GM12878 (cell line): ENCODE data around the gene CELF2. TPM values are rescaled to one million over a fixed set of nuclear protein-coding genes. Genes with fewer than 3 reads are reported as not detected.

Experiments
- ATAC-seq: fragments of 200-7000 bp; cut with Tn5 transposase; 3 replicates; pipeline ENCODE4 v1.9.1; 2020; ENCODE audit warnings: mild to moderate bottlenecking, moderate library complexity
- BruUV-seq: library from RNA; stranded (reverse); fragments of 400-500 nt; replicated peaks from 2 replicates; lab custom pipeline; 2021; lab: Mats Ljungman, UMichigan
- CTCF ChIA-PET: fragments of 300-600 bp; sonication (Branson Sonifier 250); formaldehyde crosslinking; extraction: SDS; loops from one replicate; lab custom pipeline; 2021; ENCODE audit warnings: inconsistent platforms; lab: Yijun Ruan, JAX
- POLR2A ChIA-PET: fragments of 350-600 bp; formaldehyde crosslinking; extraction: SDS; loops from one replicate; lab custom pipeline; 2021; ENCODE audit warnings: inconsistent platforms; lab: Charles Lee
- RAD21 ChIA-PET: fragments of 300-600 bp; sonication (Branson Sonifier 250); formaldehyde crosslinking; loops from one replicate; lab custom pipeline; 2023; ENCODE audit warnings: antibody characterized with exemption; ENCODE audit not compliant: unreplicated experiment; lab: Charles Lee
- SMC1A ChIA-PET: fragments of 300-600 bp; sonication (Branson Sonifier 250); formaldehyde crosslinking; loops from one replicate; lab custom pipeline; 2023; ENCODE audit not compliant: unreplicated experiment, uncharacterized antibody; lab: Charles Lee
- DNase-seq: peaks from one replicate; pipeline ENCODE4 v3.0.0-alpha.2; 2011; ENCODE audit warnings: low read depth, low spot score
- FAIRE-seq: peaks from 3 replicates; lab custom pipeline; 2011; peaks lifted over from hg19 to GRCh38; lab: Jason Lieb, UNC
- H2AFZ ChIP-seq: 2 replicates; pipeline ENCODE4 v1.6.0; 2011; ENCODE audit warnings: low read depth, low read length, control low read depth; ENCODE audit not compliant: control insufficient read depth
- H3K27ac ChIP-seq: 2 replicates; pipeline ENCODE4 v1.5.1; 2011; ENCODE audit warnings: control low read depth; ENCODE audit not compliant: control insufficient read depth, insufficient read depth
- H3K27me3 ChIP-seq, 2 experiments: replicated peaks in 1 of 2; 2 replicates each; pipeline versions ENCODE4 v1.6.0 to v1.6.1; 2011; ENCODE audit warnings: low read length in 1 of 2; ENCODE audit not compliant: control insufficient read depth in 2 of 2, insufficient read depth in 2 of 2
- H3K36me3 ChIP-seq, 2 experiments: 2 replicates each; pipeline ENCODE4 v1.5.1; 2011; ENCODE audit warnings: low read length in 1 of 2; ENCODE audit not compliant: control insufficient read depth in 2 of 2, insufficient read depth in 2 of 2
- H3K4me1 ChIP-seq: 2 replicates; pipeline ENCODE4 v1.6.1; 2011; ENCODE audit warnings: mild to moderate bottlenecking, low read length, moderate library complexity, mixed read lengths; ENCODE audit not compliant: control insufficient read depth, insufficient read depth
- H3K4me2 ChIP-seq: 2 replicates; pipeline ENCODE4 v1.6.0; 2011; ENCODE audit warnings: control low read depth; ENCODE audit not compliant: control insufficient read depth, insufficient read depth
- H3K4me3 ChIP-seq: fragments of 200-600 bp; sonication (generic); 2 replicates; pipeline ENCODE4 v1.5.1; 2016
- H3K79me2 ChIP-seq: 2 replicates; pipeline ENCODE4 v1.6.0; 2011; ENCODE audit warnings: low read length; ENCODE audit not compliant: control insufficient read depth, insufficient read depth
- H3K9ac ChIP-seq: 2 replicates; pipeline ENCODE4 v1.8.0; 2011; ENCODE audit warnings: low read length, control low read depth, mixed read lengths; ENCODE audit not compliant: control insufficient read depth, insufficient read depth
- H3K9me3 ChIP-seq: replicated peaks from 3 replicates; pipeline ENCODE4 v1.5.1; 2011; ENCODE audit warnings: mild to moderate bottlenecking, low read length; ENCODE audit not compliant: control insufficient read depth, insufficient read depth
- H4K20me1 ChIP-seq: 2 replicates; pipeline ENCODE4 v1.6.0; 2011; ENCODE audit not compliant: control insufficient read depth, insufficient read depth
- ASH2L ChIP-seq: fragments of 300-600, 200-600 bp; sonication (generic); IDR thresholded peaks from 2 replicates; pipeline ENCODE4 v1.6.1; 2017; ENCODE audit warnings: low read depth, mild to moderate bottlenecking, borderline replicate concordance
- CHD2 ChIP-seq: IDR thresholded peaks from 2 replicates; pipeline ENCODE4 v1.6.1; 2011; ENCODE audit warnings: low read depth, low read length, improper control_type of control experiment, borderline replicate concordance
- CHD4 ChIP-seq: fragments of 200-600 bp; sonication (generic); IDR thresholded peaks from 2 replicates; pipeline ENCODE4 v1.6.1; 2016; ENCODE audit warnings: mild to moderate bottlenecking
- EED ChIP-seq: sonication (generic); IDR thresholded peaks from 2 replicates; pipeline ENCODE4 v1.6.1; 2016; ENCODE audit warnings: antibody characterized with exemption, low read depth
- EP300 ChIP-seq, 2 experiments: fragments of 150-350 bp in 1 of 2; IDR thresholded peaks; 2 replicates each; pipeline ENCODE4 v1.6.1; 2011 to 2012; ENCODE audit warnings: low read depth in 2 of 2, low read length in 2 of 2, borderline replicate concordance in 1 of 2, improper control_type of control experiment in 1 of 2, inconsistent platforms in 1 of 2; ENCODE audit not compliant: control insufficient read depth in 1 of 2
- HDGF ChIP-seq: fragments of 450-650 bp; IDR thresholded peaks from 2 replicates; pipeline ENCODE4 v1.6.1; 2016; ENCODE audit warnings: antibody characterized with exemption
- NR2C2 ChIP-seq: IDR thresholded peaks from 2 replicates; pipeline ENCODE4 v1.6.1; 2011; ENCODE audit warnings: borderline replicate concordance, low read depth; ENCODE audit not compliant: control insufficient read depth, insufficient read length
- NRF1 ChIP-seq: conservative IDR thresholded peaks from 2 replicates; pipeline ENCODE4 v1.6.1; 2011; ENCODE audit warnings: mild to moderate bottlenecking, low read depth, low read length, improper control_type of control experiment
- RB1 ChIP-seq: fragments of 450-650 bp; formaldehyde crosslinking; IDR thresholded peaks from 2 replicates; pipeline ENCODE4 v1.6.1; 2017; ENCODE audit warnings: mild to moderate bottlenecking, borderline replicate concordance
- RFX5 ChIP-seq: IDR thresholded peaks from 2 replicates; pipeline ENCODE4 v1.6.1; 2011; ENCODE audit warnings: low read depth, low read length, improper control_type of control experiment
- SMARCA5 ChIP-seq: fragments of 450-650 bp; IDR thresholded peaks from 2 replicates; pipeline ENCODE4 v1.6.1; 2017; ENCODE audit warnings: mild to moderate bottlenecking
- SUZ12 ChIP-seq: fragments of 200-600 bp; sonication (generic); IDR thresholded peaks from one replicate; pipeline ENCODE4 v1.6.1; 2018; ENCODE audit warnings: antibody characterized with exemption, mild to moderate bottlenecking; ENCODE audit not compliant: unreplicated experiment
- ZBTB4 ChIP-seq: fragments of 450-650 bp; formaldehyde crosslinking; IDR thresholded peaks from 2 replicates; pipeline ENCODE4 v1.4.0; 2022; ENCODE audit warnings: mild to moderate bottlenecking, moderate library complexity
- ZNF687 ChIP-seq: fragments of 450-650 bp; IDR thresholded peaks from 2 replicates; pipeline ENCODE4 v1.6.1; 2017; ENCODE audit warnings: mild to moderate bottlenecking, moderate library complexity
- WGBS: methylation state at CpG from one replicate; pipeline ENCODE4 v1.1.6; 2016; ENCODE audit warnings: low lambda C conversion rate; ENCODE audit not compliant: insufficient replicate concordance, insufficient coverage; ENCODE audit errors: missing lambda C conversion rate; 5-methylcytosine and 5-hydroxymethylcytosine counted together
- in situ Hi-C: fragments of 300-500 bp; cut with MboI; formaldehyde crosslinking; loops from 9 replicates; pipeline ENCODE4 v1.14.3; 2018; ENCODE audit warnings: mixed read lengths
- intact Hi-C: fragments of 100-400 bp; cut with micrococcal nuclease; formaldehyde crosslinking; loops from one replicate; pipeline ENCODE4 v1.14.2; 2022; ENCODE audit not compliant: unreplicated experiment
- polyA plus RNA-seq, 11 experiments: library from polyadenylated mRNA; depleted of rRNA in 4 of 11; unstranded in 6 of 11; stranded (reverse) in 5 of 11; fragments of >200 nt; fragmentation: Nextera tagmentation in 4 of 11; fragmentation: Illumina TruSeq in 1 of 11; extraction: Ambion mirVana in 4 of 11; extraction: Trizol in 1 of 11; gene quantifications; 1 replicate in 1 of 11; 2 replicates in 10 of 11; pipeline versions ENCODE4 v1.2.1 to v1.2.3, GENCODE V29; 2011 to 2016; ENCODE audit warnings: inconsistent platforms in 2 of 11, missing spikeins in 2 of 11, low read depth in 1 of 11
- total RNA-seq, 4 experiments: library from RNA; depleted of rRNA in 3 of 4; stranded (reverse); fragments of >200 nt in 3 of 4; fragmentation: Illumina TruSeq in 1 of 4; extraction: Trizol in 1 of 4; gene quantifications; 2 replicates each; pipeline versions ENCODE4 v1.2.1 to v1.2.3, GENCODE V29; 2013 to 2021

CELF2 gene
- total and polyA plus RNA-seq, 10 of the 15 experiments (the other 5 are each of a cell fraction or from before 2014, with no cell fraction given) = 20.8 to 129 (median 86.3) TPM

GRCh38 chr10:10995120-10995519, 22.6 kb upstream of the CELF2 start:
- FAIRE-seq (no peak), ATAC-seq (no peak), DNase-seq (no peak)
- ChIA-PET SMC1A (interaction anchor here (1.1 kb wide), 1 partner anchor 10 kb away, joined by 3 read pairs; no protein-coding TSS in a partner anchor), RAD21 (no interaction called here), POLR2A (no interaction called here), CTCF (no interaction called here)
- Histone ChIP-seq H3K79me2 (no peaks in the 10 kb centered on the region), H3K9ac (no peak overlapping the region), H3K27me3 (no peaks in the 10 kb centered on the region), H3K4me2 (no peak overlapping the region), H3K9me3 (no peaks in the 10 kb centered on the region; the same call in 2 of the 3 replicates), H3K4me3 (no peak overlapping the region), H3K36me3 (no peaks in the 10 kb centered on the region), H4K20me1 (no peaks in the 10 kb centered on the region), H3K4me1 (no peaks in the 10 kb centered on the region), H3K27ac (no peak overlapping the region), H2AFZ (no peak overlapping the region)
- BruUV-seq = no TSS peak
- intact Hi-C loops (no loop called here), in situ Hi-C loops (no loop called here)
- no peak for TF ChIP-seq ZBTB4 (CRISPR knock-in tag)
- TF ChIP-seq ASH2L = no peak
- TF ChIP-seq NRF1 = no peak
- TF ChIP-seq EED = no peak
- TF ChIP-seq CHD2 = no peak
- TF ChIP-seq HDGF = no peak
- TF ChIP-seq ZNF687 = no peak
- TF ChIP-seq CHD4 = no peak
- TF ChIP-seq RFX5 = no peak
- no peak for TF ChIP-seq NR2C2
- no peak for TF ChIP-seq SUZ12
- no peak for TF ChIP-seq EP300 (IDR thresholded peaks at IDR 0.05; ENCODE audit: borderline replicate concordance in 1 of 2, control insufficient read depth in 1 of 2, low read depth in 2 of 2, low read length in 2 of 2)
- no peak for TF ChIP-seq SMARCA5
- no peak for TF ChIP-seq RB1
- 16% methylated on average over 5 of the region's 5 CpGs for WGBS
